ENCODE measurements around the gene HOXA3. TPM values are rescaled to one million over a fixed set of nuclear protein-coding genes. Genes with fewer than 3 reads are reported as not detected.

HOXA3 gene
- total and polyA plus RNA-seq, 9 donors = 0.36 to 50.9 (median 2.3) TPM

DNA sequence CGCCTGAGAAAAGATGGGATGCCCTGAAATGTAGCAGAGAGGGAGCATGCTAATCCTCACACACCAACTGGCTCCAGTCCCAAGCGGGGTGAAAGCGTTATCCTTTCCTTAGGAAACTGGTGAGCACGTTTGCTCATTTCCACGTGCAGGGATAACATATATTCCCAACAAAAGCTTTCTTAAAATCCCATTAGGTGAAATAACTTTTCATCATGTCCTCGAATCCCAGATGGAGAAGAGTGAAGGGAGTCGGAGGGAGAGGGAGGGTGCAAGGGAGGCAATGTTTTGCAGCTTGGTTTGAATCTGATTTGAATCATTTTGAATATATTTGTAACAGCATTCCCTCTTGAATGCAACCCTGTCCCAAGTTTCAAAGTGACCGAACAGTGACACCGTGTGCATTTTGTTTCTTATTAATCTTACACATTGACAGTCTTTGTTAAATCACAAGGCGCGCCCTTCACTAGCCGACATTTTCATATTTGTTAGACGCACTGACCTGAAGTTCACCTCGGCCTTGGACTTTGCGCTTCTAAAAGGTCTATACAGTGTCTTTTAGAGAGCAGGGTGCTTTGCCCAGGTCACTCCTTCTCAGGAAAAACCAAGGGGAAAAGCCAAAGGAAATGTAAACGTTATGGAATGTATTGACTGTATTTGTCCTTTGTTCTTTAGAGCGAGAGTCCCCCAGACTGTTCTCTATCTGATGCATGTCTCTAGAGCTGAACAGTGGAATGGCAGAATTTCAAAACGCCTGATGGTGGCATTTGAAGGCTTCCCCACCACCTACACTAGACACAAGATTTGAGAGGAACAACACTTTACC is 18.8 kb downstream of the HOXA3 start:
- Histone ChIP-seq H3K27me3 (no peaks in the 10 kb centered on the region), H3K4me3 (no peak overlapping the region), H3K27ac (no peak overlapping the region), H3K9me3 (peaks cover 0 to 4% of the 10 kb centered on the region in 2 donors), H3K4me1 (ENCODE audit: insufficient read depth) (peaks cover 6% of the 10 kb centered on the region), H3K36me3 (no peaks in the 10 kb centered on the region)
- TF ChIP-seq POLR2A (IDR thresholded peaks at IDR 0.05) (no peak), EP300 (IDR thresholded peaks at IDR 0.05) (no peak)
- TF ChIP-seq, protein P1, sequence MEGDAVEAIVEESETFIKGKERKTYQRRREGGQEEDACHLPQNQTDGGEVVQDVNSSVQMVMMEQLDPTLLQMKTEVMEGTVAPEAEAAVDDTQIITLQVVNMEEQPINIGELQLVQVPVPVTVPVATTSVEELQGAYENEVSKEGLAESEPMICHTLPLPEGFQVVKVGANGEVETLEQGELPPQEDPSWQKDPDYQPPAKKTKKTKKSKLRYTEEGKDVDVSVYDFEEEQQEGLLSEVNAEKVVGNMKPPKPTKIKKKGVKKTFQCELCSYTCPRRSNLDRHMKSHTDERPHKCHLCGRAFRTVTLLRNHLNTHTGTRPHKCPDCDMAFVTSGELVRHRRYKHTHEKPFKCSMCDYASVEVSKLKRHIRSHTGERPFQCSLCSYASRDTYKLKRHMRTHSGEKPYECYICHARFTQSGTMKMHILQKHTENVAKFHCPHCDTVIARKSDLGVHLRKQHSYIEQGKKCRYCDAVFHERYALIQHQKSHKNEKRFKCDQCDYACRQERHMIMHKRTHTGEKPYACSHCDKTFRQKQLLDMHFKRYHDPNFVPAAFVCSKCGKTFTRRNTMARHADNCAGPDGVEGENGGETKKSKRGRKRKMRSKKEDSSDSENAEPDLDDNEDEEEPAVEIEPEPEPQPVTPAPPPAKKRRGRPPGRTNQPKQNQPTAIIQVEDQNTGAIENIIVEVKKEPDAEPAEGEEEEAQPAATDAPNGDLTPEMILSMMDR (IDR thresholded peaks at IDR 0.05) = no peak
- WGBS, 3 donors = 51 to 64% (median 53%) methylated on average over 18 of the region's 18 CpGs
- DNase-seq = no peak
- intact Hi-C loops (cut with DNase I) = loop anchor here in 1 of 4 donors (5.0 kb wide), 1 partner anchor 276 kb away; no protein-coding TSS in a partner anchor

- WGBS, 3 donors = 43 to 57% (median 51%) methylated on average over 6 of the region's 6 CpGs
- no peak overlapping the region for H3K4me3 ChIP-seq
- DNase-seq = no peak
- peaks cover 6% of the 10 kb centered on the region for H3K4me1 ChIP-seq (ENCODE audit: insufficient read depth)
- no peak overlapping the region for H3K27ac ChIP-seq
- no peaks in the 10 kb centered on the region for H3K27me3 ChIP-seq
- no peaks in the 10 kb centered on the region for H3K36me3 ChIP-seq
- peaks cover 0 to 5% of the 10 kb centered on the region in 2 donors for H3K9me3 ChIP-seq
- intact Hi-C loops (cut with DNase I) = loop anchor here in 1 of 4 donors (5.0 kb wide), 1 partner anchor 276 kb away; no protein-coding TSS in a partner anchor
- TF ChIP-seq POLR2A (IDR thresholded peaks at IDR 0.05) = no peak
- TF ChIP-seq, protein P1 (IDR thresholded peaks at IDR 0.05) = no peak
- TF ChIP-seq EP300 (IDR thresholded peaks at IDR 0.05) = no peak
Measured at GRCh38 chr7:27132978-27133377, 19.4 kb downstream of the HOXA3 start.

DNA sequence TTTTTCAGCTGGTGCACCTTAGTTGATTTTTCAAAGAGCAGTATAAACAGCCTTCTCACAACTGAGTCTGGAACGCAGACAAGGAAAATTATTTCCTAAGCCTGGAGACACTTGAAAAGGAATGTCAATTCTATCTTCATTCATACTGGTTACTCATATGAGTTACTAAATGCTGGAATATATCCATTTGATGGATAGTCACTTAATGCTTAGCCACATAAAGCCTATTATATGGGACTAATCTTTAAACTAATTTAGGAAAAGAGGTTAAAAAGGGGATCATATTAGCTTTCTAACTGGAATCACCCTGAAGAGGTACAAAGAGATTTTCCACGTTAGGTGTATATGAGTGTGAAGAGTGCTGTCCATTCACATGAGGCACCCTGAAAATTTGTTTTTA is 20.2 kb downstream of the HOXA3 start:
- H3K27ac ChIP-seq = no peak overlapping the region
- WGBS, 3 donors = 75 to 79% (median 76%) methylated on average over 2 of the region's 2 CpGs
- DNase-seq = no peak
- H3K4me1 ChIP-seq (ENCODE audit: insufficient read depth) = peaks cover 6% of the 10 kb centered on the region
- intact Hi-C loops (cut with DNase I) = loop anchor here in 1 of 4 donors (5.0 kb wide), 1 partner anchor 275 kb away; no protein-coding TSS in a partner anchor
- no peaks in the 10 kb centered on the region for H3K27me3 ChIP-seq
- H3K4me3 ChIP-seq = no peak overlapping the region
- H3K36me3 ChIP-seq = no peaks in the 10 kb centered on the region
- H3K9me3 ChIP-seq = peaks cover 0 to 5% of the 10 kb centered on the region in 2 donors
- TF ChIP-seq EP300 (IDR thresholded peaks at IDR 0.05) (no peak), POLR2A (IDR thresholded peaks at IDR 0.05) (no peak)
- TF ChIP-seq, protein P1 (IDR thresholded peaks at IDR 0.05) = no peak

GRCh38 chr7:27131390-27131819 is 21.0 kb downstream of the HOXA3 start:
- peak overlapping the region; percentile 53 for H3K4me3 ChIP-seq
- H3K4me1 ChIP-seq (ENCODE audit: insufficient read depth) = peaks cover 6% of the 10 kb centered on the region
- 30 to 41% (median 31%) methylated on average over 12 of the region's 12 CpGs for WGBS, 3 donors
- DNase-seq = no peak
- H3K27me3 ChIP-seq = no peaks in the 10 kb centered on the region
- no peak overlapping the region for H3K27ac ChIP-seq
- peaks cover 0 to 5% of the 10 kb centered on the region in 2 donors for H3K9me3 ChIP-seq
- no peaks in the 10 kb centered on the region for H3K36me3 ChIP-seq
- intact Hi-C loops (cut with DNase I) = loop anchor here in 1 of 4 donors (5.0 kb wide), 1 partner anchor 274 kb away; no protein-coding TSS in a partner anchor
- no peak for TF ChIP-seq POLR2A (IDR thresholded peaks at IDR 0.05)
- TF ChIP-seq, protein P1 (IDR thresholded peaks at IDR 0.05) = no peak
- TF ChIP-seq EP300 (IDR thresholded peaks at IDR 0.05) = no peak

Measured in ovary (tissue), 9 donors.